ENCODE data around the gene LDLRAD4. TPM values are rescaled to one million over a fixed set of nuclear protein-coding genes. Genes with fewer than 3 reads are reported as not detected.

LDLRAD4 gene
- total RNA-seq, 1 experiment from 2014 or later: 204 TPM

DNA sequence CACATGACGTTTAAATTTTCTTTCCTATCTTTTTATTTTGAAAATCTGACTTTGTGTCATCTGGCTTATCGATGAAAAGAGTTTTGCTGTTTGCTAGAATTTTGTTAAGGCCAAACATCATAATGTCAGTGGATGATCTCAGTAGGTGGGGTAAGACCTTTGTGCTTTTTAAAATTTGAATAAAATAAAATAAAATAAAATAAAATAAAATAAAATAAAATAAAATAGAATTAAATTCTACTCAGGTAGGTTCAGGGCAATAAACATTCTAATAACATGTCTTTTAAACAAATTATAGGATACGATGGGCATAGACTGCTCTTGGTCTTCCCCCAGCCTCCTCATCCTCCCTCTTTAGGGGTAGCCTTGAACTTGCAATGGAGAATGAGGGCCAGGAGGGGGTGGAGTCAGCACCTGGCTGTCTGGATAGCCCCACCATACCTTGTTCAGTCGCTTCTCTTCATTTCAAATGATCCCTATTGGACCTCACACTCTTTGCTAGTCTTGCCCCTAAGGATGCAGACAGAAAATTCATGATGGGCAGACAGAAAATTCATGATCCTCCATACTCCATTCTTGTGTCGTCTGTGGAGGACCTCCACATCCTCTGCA is 8.1 kb downstream of the LDLRAD4 start:
- Histone ChIP-seq H2AFZ (ENCODE audit: low read length) (no peak overlapping the region), H3K9ac (ENCODE audit: low read length) (no peak overlapping the region), H3K27ac (ENCODE audit: low read length) (no peak overlapping the region), H3K27me3 (ENCODE audit: low read length) (no peaks in the 10 kb centered on the region), H4K20me1 (ENCODE audit: insufficient read depth, low read depth, low read length) (no peaks in the 10 kb centered on the region), H3K9me3 (ENCODE audit: low read length) (no peaks in the 10 kb centered on the region), H3K79me2 (ENCODE audit: low read length) (no peaks in the 10 kb centered on the region), H3K4me3 (ENCODE audit: low read length) (no peak overlapping the region), H3K4me1 (ENCODE audit: low read length) (no peaks in the 10 kb centered on the region), H3K36me3 (ENCODE audit: insufficient read depth, low read length) (no peaks in the 10 kb centered on the region), H3K9me2 (replicated peaks; ENCODE audit: insufficient read depth, low read length) (no peaks in the 10 kb centered on the region), H3K4me2 (ENCODE audit: low read depth, low read length, poor library complexity, severe bottlenecking) (no peak overlapping the region)
- DNase-seq: no peak

DNA sequence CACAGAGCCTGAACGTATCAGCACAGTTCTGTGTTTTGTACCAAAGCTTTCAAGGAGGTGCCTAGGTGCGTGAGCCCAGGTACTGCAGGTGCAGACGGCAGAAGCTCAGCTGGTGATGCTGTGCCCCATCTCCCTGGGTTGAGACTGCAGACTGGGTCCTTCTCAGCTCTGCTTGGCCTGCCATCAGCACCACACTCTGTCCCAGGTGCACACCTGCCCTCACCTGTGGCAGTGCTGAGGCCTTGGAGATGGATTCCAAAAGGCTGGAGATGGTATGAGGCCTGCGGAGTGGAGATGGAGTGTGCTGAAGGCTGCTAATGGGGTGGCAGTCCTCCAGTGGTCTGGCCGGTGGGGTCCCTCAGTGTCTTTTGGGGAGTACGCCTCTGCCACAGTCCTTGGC is 9.3 kb downstream of the LDLRAD4 start:
- Histone ChIP-seq H3K9me3 (ENCODE audit: low read length) (no peaks in the 10 kb centered on the region), H3K4me1 (ENCODE audit: low read length) (no peaks in the 10 kb centered on the region), H3K79me2 (ENCODE audit: low read length) (no peaks in the 10 kb centered on the region), H3K27me3 (ENCODE audit: low read length) (no peaks in the 10 kb centered on the region), H3K4me2 (ENCODE audit: low read depth, low read length, poor library complexity, severe bottlenecking) (no peak overlapping the region), H4K20me1 (ENCODE audit: insufficient read depth, low read depth, low read length) (no peaks in the 10 kb centered on the region), H3K9ac (ENCODE audit: low read length) (no peak overlapping the region), H3K9me2 (replicated peaks; ENCODE audit: insufficient read depth, low read length) (no peaks in the 10 kb centered on the region), H3K36me3 (ENCODE audit: insufficient read depth, low read length) (no peaks in the 10 kb centered on the region), H2AFZ (ENCODE audit: low read length) (no peak overlapping the region), H3K27ac (ENCODE audit: low read length) (no peak overlapping the region), H3K4me3 (ENCODE audit: low read length) (no peak overlapping the region)
- DNase-seq: no peak

DNA sequence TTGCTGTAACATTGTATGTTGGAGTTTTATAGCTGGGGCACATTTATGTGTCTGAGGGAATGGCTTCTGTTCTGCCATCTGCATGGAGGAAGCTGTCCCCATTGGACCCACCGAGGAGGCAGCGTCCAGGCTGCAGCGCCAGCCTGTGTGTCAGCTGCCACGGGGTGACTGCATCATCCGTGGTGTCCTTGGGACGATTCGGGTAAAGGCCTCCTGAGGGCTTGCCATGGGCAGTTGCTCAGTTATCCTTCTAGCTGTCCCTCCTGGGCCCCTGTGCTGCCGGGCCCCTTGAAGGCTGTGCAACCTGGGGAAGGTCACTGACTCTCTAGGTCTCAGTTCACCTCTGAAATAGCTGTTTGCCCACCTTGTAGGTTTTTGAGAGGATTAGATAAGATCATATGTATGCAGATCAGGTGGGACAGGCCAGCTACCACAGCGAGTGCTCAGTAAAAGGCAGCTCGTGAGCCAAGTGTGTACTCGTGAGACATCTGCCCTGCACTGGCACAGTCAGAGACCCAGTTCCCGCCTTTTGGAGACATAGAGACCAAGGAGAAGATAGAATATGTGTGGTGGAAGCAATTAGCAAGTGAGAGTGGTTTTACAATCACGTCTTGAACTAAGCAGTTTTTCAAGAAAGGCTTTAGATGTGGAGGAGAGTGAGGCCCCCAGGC is 10.6 kb downstream of the LDLRAD4 start:
- no peak for DNase-seq

DNA sequence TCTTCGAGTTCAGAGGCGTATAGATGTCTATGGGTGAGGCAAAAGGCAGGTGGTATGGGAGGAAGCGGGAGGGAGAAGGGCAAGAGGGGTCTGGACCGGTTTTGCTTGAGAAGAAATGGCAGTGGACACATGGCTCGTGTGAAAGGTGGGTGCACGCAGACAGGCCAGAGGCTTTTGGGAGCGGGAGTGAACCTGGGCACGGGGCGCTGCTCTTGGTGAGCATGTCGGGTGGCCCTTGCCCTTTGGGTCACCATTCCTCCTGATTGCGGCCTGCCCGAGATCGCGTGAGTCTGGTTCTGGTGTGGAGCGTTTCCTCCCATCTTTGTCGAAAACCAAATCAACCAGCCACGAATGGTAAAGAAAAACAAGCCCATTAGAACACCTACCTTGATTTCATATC is 12.6 kb downstream of the LDLRAD4 start:
- Histone ChIP-seq H3K4me2 (ENCODE audit: low read depth, low read length, poor library complexity, severe bottlenecking) (no peak overlapping the region), H3K79me2 (ENCODE audit: low read length) (no peaks in the 10 kb centered on the region), H2AFZ (ENCODE audit: low read length) (no peak overlapping the region), H3K9me3 (ENCODE audit: low read length) (no peaks in the 10 kb centered on the region), H3K36me3 (ENCODE audit: insufficient read depth, low read length) (no peaks in the 10 kb centered on the region), H3K9me2 (replicated peaks; ENCODE audit: insufficient read depth, low read length) (no peaks in the 10 kb centered on the region), H3K27me3 (ENCODE audit: low read length) (no peaks in the 10 kb centered on the region), H4K20me1 (ENCODE audit: insufficient read depth, low read depth, low read length) (no peaks in the 10 kb centered on the region), H3K4me1 (ENCODE audit: low read length) (no peaks in the 10 kb centered on the region), H3K4me3 (ENCODE audit: low read length) (no peak overlapping the region), H3K9ac (ENCODE audit: low read length) (no peak overlapping the region), H3K27ac (ENCODE audit: low read length) (no peak overlapping the region)
- no peak for DNase-seq

More for the DNA sequence above, 10.6 kb downstream of the LDLRAD4 start:
- no peaks in the 10 kb centered on the region for H3K9me3 ChIP-seq (ENCODE audit: low read length)
- H3K4me1 ChIP-seq (ENCODE audit: low read length): no peaks in the 10 kb centered on the region
- H3K79me2 ChIP-seq (ENCODE audit: low read length): no peaks in the 10 kb centered on the region
- no peak overlapping the region for H2AFZ ChIP-seq (ENCODE audit: low read length)
- H3K27ac ChIP-seq (ENCODE audit: low read length): no peak overlapping the region
- H4K20me1 ChIP-seq (ENCODE audit: insufficient read depth, low read depth, low read length): no peaks in the 10 kb centered on the region
- H3K27me3 ChIP-seq (ENCODE audit: low read length): no peaks in the 10 kb centered on the region
- H3K36me3 ChIP-seq (ENCODE audit: insufficient read depth, low read length): no peaks in the 10 kb centered on the region
- no peak overlapping the region for H3K4me3 ChIP-seq (ENCODE audit: low read length)
- H3K4me2 ChIP-seq (ENCODE audit: low read depth, low read length, poor library complexity, severe bottlenecking): no peak overlapping the region
- H3K9me2 ChIP-seq (replicated peaks; ENCODE audit: insufficient read depth, low read length): no peaks in the 10 kb centered on the region
- H3K9ac ChIP-seq (ENCODE audit: low read length): no peak overlapping the region

DNA sequence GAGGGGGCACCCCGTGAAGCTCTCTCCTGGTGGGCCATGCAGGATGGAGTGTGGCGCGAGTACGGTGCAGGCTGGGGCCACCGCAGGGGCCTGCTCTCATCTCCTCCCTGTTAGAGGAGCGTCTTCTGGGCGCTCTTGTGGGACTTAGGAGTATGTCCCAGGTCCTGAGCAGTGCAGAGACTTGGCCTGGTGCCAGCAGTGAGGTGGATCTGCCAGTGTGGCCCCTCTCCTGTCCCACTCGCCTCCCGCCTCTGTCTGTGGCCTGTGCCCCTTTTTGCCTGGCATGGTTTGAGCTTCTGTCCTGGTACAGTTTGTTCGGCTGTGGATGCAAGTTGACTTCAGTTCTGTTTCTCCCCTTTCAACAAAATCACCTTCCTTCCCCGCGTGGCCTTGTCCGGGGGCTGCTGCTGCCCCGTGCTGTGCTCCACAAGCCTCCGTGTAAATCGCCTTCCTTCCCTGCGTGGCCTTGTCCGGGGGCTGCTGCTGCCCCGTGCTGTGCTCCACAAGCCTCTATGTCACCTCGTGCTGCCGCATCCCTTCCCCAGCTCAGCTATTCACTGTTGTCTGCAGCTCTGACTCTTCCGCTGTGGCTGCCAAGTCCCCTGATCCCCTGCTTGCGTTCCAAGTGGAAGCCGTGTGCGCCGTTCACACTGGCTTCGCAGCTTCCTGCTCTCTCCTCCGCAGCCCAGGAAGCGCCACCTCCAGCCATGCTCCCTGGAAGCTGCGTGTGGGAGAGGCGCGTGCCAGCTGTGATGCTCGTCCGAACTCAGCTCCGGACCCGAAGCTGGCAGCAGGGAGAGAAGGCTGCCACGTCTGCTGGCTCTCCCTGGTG is 13.7 kb downstream of the LDLRAD4 start:
- Histone ChIP-seq H3K79me2 (ENCODE audit: low read length) (no peaks in the 10 kb centered on the region), H3K36me3 (ENCODE audit: insufficient read depth, low read length) (no peaks in the 10 kb centered on the region), H3K4me1 (ENCODE audit: low read length) (no peaks in the 10 kb centered on the region), H3K9ac (ENCODE audit: low read length) (no peak overlapping the region), H4K20me1 (ENCODE audit: insufficient read depth, low read depth, low read length) (no peaks in the 10 kb centered on the region), H3K9me2 (replicated peaks; ENCODE audit: insufficient read depth, low read length) (no peaks in the 10 kb centered on the region), H3K27me3 (ENCODE audit: low read length) (no peaks in the 10 kb centered on the region), H3K9me3 (ENCODE audit: low read length) (no peaks in the 10 kb centered on the region), H3K27ac (ENCODE audit: low read length) (no peak overlapping the region), H3K4me3 (ENCODE audit: low read length) (no peak overlapping the region), H3K4me2 (ENCODE audit: low read depth, low read length, poor library complexity, severe bottlenecking) (no peak overlapping the region), H2AFZ (ENCODE audit: low read length) (no peak overlapping the region)
- DNase-seq: no peak

DNA sequence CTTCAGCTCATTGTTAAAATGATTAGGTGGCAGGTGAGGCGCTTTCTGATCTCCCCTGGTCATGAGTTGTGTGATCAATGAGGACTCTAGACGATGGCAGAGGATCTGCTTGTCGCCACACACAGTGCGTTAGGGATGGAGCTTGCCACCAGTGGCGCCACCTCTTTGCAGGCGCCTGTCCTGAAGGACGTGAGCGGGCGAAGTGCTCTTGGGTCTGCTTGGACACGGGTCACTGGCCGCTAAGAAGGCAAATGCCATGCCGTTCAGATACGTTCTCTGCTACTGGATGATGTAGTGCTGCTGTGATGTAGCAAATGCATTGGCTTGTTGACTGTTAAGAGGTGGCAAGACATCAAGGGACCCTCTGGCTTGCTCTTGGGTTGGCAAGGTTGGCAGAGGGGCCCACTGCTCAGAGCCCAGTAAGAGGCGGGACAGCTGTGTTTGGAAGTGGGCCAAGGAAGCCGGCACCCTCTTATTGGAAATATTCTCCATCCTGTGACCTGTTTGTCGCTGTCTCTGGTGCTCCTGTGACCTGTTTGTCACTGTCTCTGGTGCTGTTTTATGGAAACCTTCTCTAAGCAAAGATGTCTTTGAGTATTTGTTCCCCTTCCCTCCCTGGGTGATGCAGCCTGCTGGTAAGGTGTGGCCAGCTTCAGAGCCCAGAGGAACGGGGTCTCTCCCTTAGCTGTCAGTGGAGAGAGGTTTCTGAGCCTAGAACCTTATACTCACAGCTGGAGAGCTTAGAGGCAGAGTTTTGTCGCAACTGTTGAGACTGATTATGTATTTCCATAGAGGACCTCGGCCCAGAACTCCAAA is 14.6 kb downstream of the LDLRAD4 start:
- no peaks in the 10 kb centered on the region for H3K36me3 ChIP-seq (ENCODE audit: insufficient read depth, low read length)
- no peak overlapping the region for H3K4me2 ChIP-seq (ENCODE audit: low read depth, low read length, poor library complexity, severe bottlenecking)
- H3K9me2 ChIP-seq (replicated peaks; ENCODE audit: insufficient read depth, low read length): no peaks in the 10 kb centered on the region
- H3K9me3 ChIP-seq (ENCODE audit: low read length): no peaks in the 10 kb centered on the region
- no peaks in the 10 kb centered on the region for H3K79me2 ChIP-seq (ENCODE audit: low read length)
- H3K27ac ChIP-seq (ENCODE audit: low read length): no peak overlapping the region
- H4K20me1 ChIP-seq (ENCODE audit: insufficient read depth, low read depth, low read length): no peaks in the 10 kb centered on the region
- H3K9ac ChIP-seq (ENCODE audit: low read length): no peak overlapping the region
- H3K4me3 ChIP-seq (ENCODE audit: low read length): no peak overlapping the region
- H3K27me3 ChIP-seq (ENCODE audit: low read length): no peaks in the 10 kb centered on the region
- no peak for DNase-seq
- no peak overlapping the region for H2AFZ ChIP-seq (ENCODE audit: low read length)
- no peaks in the 10 kb centered on the region for H3K4me1 ChIP-seq (ENCODE audit: low read length)

DNA sequence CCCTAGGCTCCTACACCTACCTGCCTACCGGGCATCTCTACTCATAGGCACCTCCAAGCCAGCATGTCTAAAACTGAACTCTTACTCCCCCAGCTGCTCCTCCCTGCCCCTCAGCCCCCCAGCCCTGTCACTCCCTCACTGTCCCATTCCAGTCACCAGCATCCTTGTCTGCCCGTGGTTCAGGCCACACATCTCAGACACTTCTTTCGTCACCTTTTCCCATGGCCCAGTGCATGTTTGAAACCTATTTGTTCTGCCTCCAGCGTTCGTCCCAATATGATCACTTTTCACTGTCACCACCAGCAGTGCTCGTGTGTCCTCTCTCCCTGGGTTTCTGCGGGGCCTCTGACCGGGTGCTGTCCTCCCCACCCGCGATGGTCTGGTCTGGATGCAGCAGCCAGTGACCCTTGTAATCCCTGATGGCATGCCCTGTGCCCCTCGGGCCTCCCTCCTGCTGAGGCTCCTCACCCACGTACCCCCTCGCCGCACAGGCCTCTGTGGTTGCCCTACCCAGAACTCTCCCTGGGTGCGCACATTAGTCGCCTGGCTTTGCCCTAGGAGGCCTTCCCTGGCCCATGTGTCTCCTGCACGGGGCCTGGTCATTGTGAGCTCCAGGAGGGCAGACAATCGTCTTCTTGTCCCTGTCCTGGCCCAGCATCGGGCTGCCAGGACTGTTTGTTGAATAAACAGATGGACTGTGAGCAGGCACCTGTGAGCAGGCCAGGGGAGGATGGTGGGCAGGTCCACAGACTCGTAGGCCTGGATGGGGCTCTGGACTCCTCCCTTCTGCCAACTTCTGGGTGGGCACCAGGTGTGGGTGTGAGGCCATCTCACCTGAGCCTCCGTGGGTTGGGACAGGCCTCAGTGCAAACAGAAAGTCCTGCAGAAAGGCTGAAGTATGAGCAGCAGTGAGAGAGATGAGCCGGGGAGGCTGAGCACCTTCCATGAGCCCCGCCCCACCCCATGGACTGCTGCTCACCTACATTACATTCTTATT is 15.5 kb downstream of the LDLRAD4 start:
- Histone ChIP-seq H3K27me3 (ENCODE audit: low read length) (no peaks in the 10 kb centered on the region), H3K79me2 (ENCODE audit: low read length) (no peaks in the 10 kb centered on the region), H3K9me2 (replicated peaks; ENCODE audit: insufficient read depth, low read length) (no peaks in the 10 kb centered on the region), H2AFZ (ENCODE audit: low read length) (no peak overlapping the region), H3K9me3 (ENCODE audit: low read length) (no peaks in the 10 kb centered on the region), H3K4me1 (ENCODE audit: low read length) (no peaks in the 10 kb centered on the region), H3K9ac (ENCODE audit: low read length) (no peak overlapping the region), H3K36me3 (ENCODE audit: insufficient read depth, low read length) (no peaks in the 10 kb centered on the region), H3K27ac (ENCODE audit: low read length) (no peak overlapping the region), H4K20me1 (ENCODE audit: insufficient read depth, low read depth, low read length) (no peaks in the 10 kb centered on the region), H3K4me3 (ENCODE audit: low read length) (no peak overlapping the region), H3K4me2 (ENCODE audit: low read depth, low read length, poor library complexity, severe bottlenecking) (no peak overlapping the region)
- DNase-seq: no peak

Data from Karpas-422 (cell line).